SH-SY5Y (cell line): ENCODE measurements around the gene MRPL28.

ENCODE experiments used
- GATA2 ChIP-seq: IDR thresholded peaks from 2 replicates; pipeline ENCODE4 v1.6.1; 2011; ENCODE audit warnings: mild to moderate bottlenecking, low read depth, low read length
- GATA3 ChIP-seq: IDR thresholded peaks from 2 replicates; pipeline ENCODE4 v1.6.1; 2011; ENCODE audit warnings: low read depth, mild to moderate bottlenecking, low read length, moderate library complexity

GRCh38 chr16:325375-326145, 44.8 kb downstream of the MRPL28 start:
- TF ChIP-seq GATA3 (no peak), GATA2 (no peak)
